Gastrocnemius medialis (tissue), 4 donors: ENCODE data around the gene GABRB1. TPM values are rescaled to one million over a fixed set of nuclear protein-coding genes. Genes with fewer than 3 reads are reported as not detected.

Experiments used
- ATAC-seq, 2 donors: fragments of 150-250 bp; one replicate each; pipeline ENCODE4 v1.9.1; 2016
- DNase-seq, 2 donors: peaks; one replicate each; pipeline ENCODE4 v3.0.0-alpha.2; 2019
- H3K27ac ChIP-seq, 4 donors: fragments of 200-600 bp; sonication (generic); 1 replicate in 1 of 4; 2 replicates in 3 of 4; pipeline ENCODE4 v1.5.1; 2016 to 2018; ENCODE audit warnings: mild to moderate bottlenecking in 2 of 4, moderate library complexity in 1 of 4
- H3K27me3 ChIP-seq, 3 donors: fragments of 200-600 bp; sonication (generic) in 2 of 3; 1 replicate in 1 of 3; 2 replicates in 2 of 3; pipeline versions ENCODE4 v1.5.1 to v1.6.0; 2016 to 2019; ENCODE audit warnings: mild to moderate bottlenecking in 1 of 3, moderate library complexity in 1 of 3
- H3K36me3 ChIP-seq, 2 donors: fragments of 200-600 bp; sonication (generic) in 1 of 2; one replicate each; pipeline ENCODE4 v1.5.1; 2017 to 2018
- H3K4me1 ChIP-seq, 2 donors: fragments of 200-600 bp; sonication (generic) in 1 of 2; one replicate each; pipeline ENCODE4 v1.5.1; 2016 to 2017; ENCODE audit warnings: mild to moderate bottlenecking in 2 of 2
- H3K4me3 ChIP-seq, 4 donors: fragments of 200-600 bp; sonication (generic) in 3 of 4; 1 replicate in 1 of 4; 2 replicates in 3 of 4; pipeline ENCODE4 v1.5.1; 2016 to 2019; ENCODE audit warnings: mild to moderate bottlenecking in 2 of 4
- H3K9me3 ChIP-seq, 3 donors: fragments of 200-600 bp; sonication (generic) in 2 of 3; 1 replicate in 1 of 3; 2 replicates in 2 of 3; pipeline ENCODE4 v1.5.1; 2016 to 2019
- CTCF ChIP-seq, 5 experiments: fragments of 450-650 bp in 3 of 5; fragments of 200-600 bp in 2 of 5; sonication (generic) in 2 of 5; IDR thresholded peaks in 4 of 5; conservative IDR thresholded peaks in 1 of 5; 1 replicate in 4 of 5; 2 replicates in 1 of 5; pipeline ENCODE4 v1.5.1; 2016 to 2019; ENCODE audit warnings: antibody characterized with exemption in 5 of 5, mild to moderate bottlenecking in 3 of 5, moderate library complexity in 3 of 5
- POLR2A ChIP-seq, 2 donors: fragments of 450-650 bp; IDR thresholded peaks; one replicate each; pipeline ENCODE4 v1.6.1; 2017; ENCODE audit warnings: antibody characterized with exemption in 2 of 2, mild to moderate bottlenecking in 2 of 2, moderate library complexity in 2 of 2
- in situ Hi-C, 4 donors: fragments of 200-750 bp; cut with MboI; loops; one replicate each; pipeline versions ENCODE4 v1.15.0 to v1.8.0; 2017; ENCODE audit warnings: low sequenced_read_pairs in 4 of 4
- intact Hi-C: fragments of 100-400 bp; cut with DNase I; formaldehyde crosslinking; loops from one replicate; pipeline ENCODE4 v1.15.1; 2023; ENCODE audit warnings: low total_unique reads
- total RNA-seq, 4 donors: library from RNA; depleted of rRNA; stranded (reverse); fragments of >200 nt; gene quantifications; one replicate each; pipeline versions ENCODE4 v1.1.0 to v1.2.3, GENCODE V29; 2016

GABRB1 gene
- total RNA-seq, 4 donors from 2014 or later = not detected

GRCh38 chr4:46993075-46994006 is 38.0 kb upstream of the GABRB1 start, which contains the start of gene GABRA4:
Gene GABRA4 (minus strand): TSS chr4:46993581. CDS start chr4:46993424, 157 bp downstream.
- DNase-seq (no peak), ATAC-seq (no peak)
- H3K36me3 ChIP-seq = no peaks in the 10 kb centered on the region
- H3K27me3 ChIP-seq = peaks cover 10 to 11% (median 11%) of the 10 kb centered on the region in 3 donors
- H3K9me3 ChIP-seq = no peaks in the 10 kb centered on the region
- H3K27ac ChIP-seq = no peak within 1 kb of the TSS
- H3K4me1 ChIP-seq = no peaks in the 10 kb centered on the region
- H3K4me3 ChIP-seq = peak within 1 kb of the TSS in 1 of 4 donors; percentile 25
- intact Hi-C loops (no loop called here), in situ Hi-C loops (no loop called here)
- TF ChIP-seq CTCF (IDR thresholded peaks at IDR 0.05 in 4 of 5, conservative IDR thresholded peaks at IDR 0.05 in 1 of 5) (no peak), POLR2A (IDR thresholded peaks at IDR 0.05) (no peak)

- no peak for DNase-seq
These were observed 37.4 kb upstream of the GABRB1 start for GRCh38 chr4:46994007-46994405.

GRCh38 chr4:46999566-46999965 is 31.8 kb upstream of the GABRB1 start:
- Histone ChIP-seq H3K36me3 (no peaks in the 10 kb centered on the region), H3K27me3 (peaks cover 0 to 3% (median 0%) of the 10 kb centered on the region in 3 donors), H3K4me3 (no peak overlapping the region), H3K27ac (no peak overlapping the region), H3K9me3 (no peaks in the 10 kb centered on the region), H3K4me1 (no peaks in the 10 kb centered on the region)
- ATAC-seq = no peak
- no peak for DNase-seq
- intact Hi-C loops (no loop called here), in situ Hi-C loops (no loop called here)
- no peak for TF ChIP-seq CTCF (IDR thresholded peaks at IDR 0.05 in 4 of 5, conservative IDR thresholded peaks at IDR 0.05 in 1 of 5)

More at GRCh38 chr4:46994007-46994405, 37.4 kb upstream of the GABRB1 start:
- H3K36me3 ChIP-seq = no peaks in the 10 kb centered on the region
- H3K27me3 ChIP-seq = peaks cover 10 to 11% (median 11%) of the 10 kb centered on the region in 3 donors
- peak overlapping the region in 1 of 4 donors; percentile 25 for H3K4me3 ChIP-seq
- ATAC-seq = no peak
- H3K9me3 ChIP-seq = no peaks in the 10 kb centered on the region
- TF ChIP-seq CTCF (IDR thresholded peaks at IDR 0.05 in 4 of 5, conservative IDR thresholded peaks at IDR 0.05 in 1 of 5) (no peak), POLR2A (IDR thresholded peaks at IDR 0.05) (no peak)
- intact Hi-C loops (no loop called here), in situ Hi-C loops (no loop called here)
- H3K27ac ChIP-seq = no peak overlapping the region
- H3K4me1 ChIP-seq = no peaks in the 10 kb centered on the region

GRCh38 chr4:47000406-47000805 is 31.0 kb upstream of the GABRB1 start:
- Histone ChIP-seq H3K4me1 (no peaks in the 10 kb centered on the region), H3K9me3 (no peaks in the 10 kb centered on the region), H3K4me3 (no peak overlapping the region), H3K36me3 (no peaks in the 10 kb centered on the region), H3K27me3 (no peaks in the 10 kb centered on the region), H3K27ac (no peak overlapping the region)
- ATAC-seq (no peak), DNase-seq (no peak)
- intact Hi-C loops = no loop called here
- TF ChIP-seq CTCF (IDR thresholded peaks at IDR 0.05 in 4 of 5, conservative IDR thresholded peaks at IDR 0.05 in 1 of 5) (no peak), POLR2A (IDR thresholded peaks at IDR 0.05) (no peak)
- in situ Hi-C loops = no loop called here
